GM19328 (cell line): ENCODE results near the gene SPON2.

Experiments used
- ATAC-seq: cut with Tn5 transposase; IDR thresholded peaks from one replicate; pipeline ENCODE4 v1.9.1; 2021; ENCODE audit warnings: mild to moderate bottlenecking, moderate library complexity; ENCODE audit not compliant: unreplicated experiment

Gene SPON2

GRCh38 chr4:1208970-1209704, 36.8 kb upstream of the SPON2 start:
- ATAC-seq, result no peak

GRCh38 chr4:1208266-1208961, 36.0 kb upstream of the SPON2 start:
- no peak for ATAC-seq

GRCh38 chr4:1207603-1208265, 35.4 kb upstream of the SPON2 start:
- ATAC-seq, result no peak

GRCh38 chr4:1207157-1207470, 34.7 kb upstream of the SPON2 start:
- no peak for ATAC-seq

GRCh38 chr4:1206299-1207156, 34.1 kb upstream of the SPON2 start:
- no peak for ATAC-seq

- ATAC-seq, result no peak
Measured at GRCh38 chr4:1205586-1206298, 33.4 kb upstream of the SPON2 start.

GRCh38 chr4:1204828-1205585, 32.6 kb upstream of the SPON2 start:
- ATAC-seq, result no peak

GRCh38 chr4:1204286-1204827, 32.0 kb upstream of the SPON2 start:
- ATAC-seq, result no peak

- no peak for ATAC-seq
Measured at GRCh38 chr4:1203026-1203616, 30.7 kb upstream of the SPON2 start.

GRCh38 chr4:1202526-1203011, 30.2 kb upstream of the SPON2 start:
- no peak for ATAC-seq

- ATAC-seq, result no peak
Measured at GRCh38 chr4:1201851-1202525, 29.6 kb upstream of the SPON2 start.

GRCh38 chr4:1200425-1201035, 28.1 kb upstream of the SPON2 start:
- ATAC-seq, result no peak

GRCh38 chr4:1199556-1200331, 27.4 kb upstream of the SPON2 start:
- ATAC-seq, result no peak

- no peak for ATAC-seq
Measured at GRCh38 chr4:1198098-1198844, 25.9 kb upstream of the SPON2 start.

- no peak for ATAC-seq
Measured at GRCh38 chr4:1196421-1197183, 24.2 kb upstream of the SPON2 start.

- ATAC-seq, result no peak
Measured at GRCh38 chr4:1195891-1196401, 23.6 kb upstream of the SPON2 start.
